Prostate gland (tissue), 2 donors: ENCODE results near the gene LITAF. TPM values are rescaled to one million over a fixed set of nuclear protein-coding genes. Genes with fewer than 3 reads are reported as not detected.

ENCODE experiments used
- DNase-seq: peaks from one replicate; pipeline ENCODE4 v3.0.0-alpha.2; 2019; ENCODE audit warnings: low spot score
- H3K27ac ChIP-seq, 2 donors: fragments of 200-600 bp; sonication (generic); 2 replicates each; pipeline ENCODE4 v1.5.1; 2017 to 2019
- H3K27me3 ChIP-seq: fragments of 200-600 bp; sonication (generic); replicated peaks from 2 replicates; pipeline ENCODE4 v1.5.1; 2019; ENCODE audit not compliant: insufficient read depth
- H3K36me3 ChIP-seq, 2 donors: fragments of 200-600 bp; sonication (generic); 1 replicate in 1 of 2; 2 replicates in 1 of 2; pipeline versions ENCODE4 v1.5.1 to v1.8.1; 2017 to 2019
- H3K4me1 ChIP-seq: fragments of 200-600 bp; sonication (generic); replicated peaks from 2 replicates; pipeline ENCODE4 v1.5.1; 2019
- H3K4me3 ChIP-seq, 2 donors: fragments of 200-600 bp; sonication (generic); 2 replicates each; pipeline ENCODE4 v1.5.1; 2017 to 2019
- H3K9me3 ChIP-seq: fragments of 200-600 bp; sonication (generic); 2 replicates; pipeline ENCODE4 v1.5.1; 2017
- POLR2A ChIP-seq: fragments of 450-650 bp; IDR thresholded peaks from one replicate; pipeline ENCODE4 v1.6.1; 2016; ENCODE audit warnings: antibody characterized with exemption, mild to moderate bottlenecking
- POLR2AphosphoS5 ChIP-seq: sonication (generic); formaldehyde crosslinking; IDR thresholded peaks from one replicate; pipeline ENCODE4 v1.6.1; 2017; ENCODE audit warnings: antibody characterized with exemption
- WGBS: methylation state at CpG from one replicate; pipeline ENCODE4 v1.1.5; 2018; 5-methylcytosine and 5-hydroxymethylcytosine counted together
- intact Hi-C: fragments of 100-400 bp; cut with DNase I; formaldehyde crosslinking; loops from one replicate; pipeline ENCODE4 v1.14.2; 2022
- total RNA-seq, 2 donors: library from RNA; depleted of rRNA; stranded (reverse); fragments of >200 nt; gene quantifications; one replicate each; pipeline ENCODE4 v1.1.0, GENCODE V29; 2016
- TF ChIP-seq, protein P1 (sequence below), 4 experiments: fragments of 200-600 bp in 2 of 4; fragments of 450-650 bp in 2 of 4; sonication (generic) in 2 of 4; IDR thresholded peaks; 1 replicate in 3 of 4; 2 replicates in 1 of 4; pipeline ENCODE4 v1.5.1; 2016 to 2019; ENCODE audit warnings: antibody characterized with exemption in 4 of 4, mild to moderate bottlenecking in 2 of 4, moderate library complexity in 2 of 4

The LITAF gene
- total RNA-seq, 2 donors from 2014 or later: 92.5 to 137 TPM

- no peaks in the 10 kb centered on the region for H3K4me1 ChIP-seq
- H3K27ac ChIP-seq: no peak overlapping the region
- no peaks in the 10 kb centered on the region for H3K9me3 ChIP-seq
- TF ChIP-seq POLR2A (no peak), POLR2AphosphoS5 (no peak)
- TF ChIP-seq, protein P1, sequence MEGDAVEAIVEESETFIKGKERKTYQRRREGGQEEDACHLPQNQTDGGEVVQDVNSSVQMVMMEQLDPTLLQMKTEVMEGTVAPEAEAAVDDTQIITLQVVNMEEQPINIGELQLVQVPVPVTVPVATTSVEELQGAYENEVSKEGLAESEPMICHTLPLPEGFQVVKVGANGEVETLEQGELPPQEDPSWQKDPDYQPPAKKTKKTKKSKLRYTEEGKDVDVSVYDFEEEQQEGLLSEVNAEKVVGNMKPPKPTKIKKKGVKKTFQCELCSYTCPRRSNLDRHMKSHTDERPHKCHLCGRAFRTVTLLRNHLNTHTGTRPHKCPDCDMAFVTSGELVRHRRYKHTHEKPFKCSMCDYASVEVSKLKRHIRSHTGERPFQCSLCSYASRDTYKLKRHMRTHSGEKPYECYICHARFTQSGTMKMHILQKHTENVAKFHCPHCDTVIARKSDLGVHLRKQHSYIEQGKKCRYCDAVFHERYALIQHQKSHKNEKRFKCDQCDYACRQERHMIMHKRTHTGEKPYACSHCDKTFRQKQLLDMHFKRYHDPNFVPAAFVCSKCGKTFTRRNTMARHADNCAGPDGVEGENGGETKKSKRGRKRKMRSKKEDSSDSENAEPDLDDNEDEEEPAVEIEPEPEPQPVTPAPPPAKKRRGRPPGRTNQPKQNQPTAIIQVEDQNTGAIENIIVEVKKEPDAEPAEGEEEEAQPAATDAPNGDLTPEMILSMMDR (IDR thresholded peaks at IDR 0.05): no peak
- intact Hi-C loops: no loop called here
- no peak for DNase-seq
- no peaks in the 10 kb centered on the region for H3K27me3 ChIP-seq
- H3K4me3 ChIP-seq: no peak overlapping the region
- H3K36me3 ChIP-seq: no peaks in the 10 kb centered on the region
- WGBS: 88% methylated on average over 4 of the region's 4 CpGs
Observed at GRCh38 chr16:11529285-11529684, 57.4 kb downstream of the LITAF start.

- Histone ChIP-seq H3K4me3 (no peak overlapping the region), H3K4me1 (no peaks in the 10 kb centered on the region), H3K27ac (no peak overlapping the region), H3K9me3 (no peaks in the 10 kb centered on the region), H3K36me3 (no peaks in the 10 kb centered on the region), H3K27me3 (no peaks in the 10 kb centered on the region)
- intact Hi-C loops: no loop called here
- no peak for DNase-seq
- TF ChIP-seq, protein P1 (IDR thresholded peaks at IDR 0.05): no peak
- no peak for TF ChIP-seq POLR2A
- no peak for TF ChIP-seq POLR2AphosphoS5
- 94% methylated on average over 11 of the region's 11 CpGs for WGBS
Observed at GRCh38 chr16:11528053-11528452, 58.7 kb downstream of the LITAF start.

DNA sequence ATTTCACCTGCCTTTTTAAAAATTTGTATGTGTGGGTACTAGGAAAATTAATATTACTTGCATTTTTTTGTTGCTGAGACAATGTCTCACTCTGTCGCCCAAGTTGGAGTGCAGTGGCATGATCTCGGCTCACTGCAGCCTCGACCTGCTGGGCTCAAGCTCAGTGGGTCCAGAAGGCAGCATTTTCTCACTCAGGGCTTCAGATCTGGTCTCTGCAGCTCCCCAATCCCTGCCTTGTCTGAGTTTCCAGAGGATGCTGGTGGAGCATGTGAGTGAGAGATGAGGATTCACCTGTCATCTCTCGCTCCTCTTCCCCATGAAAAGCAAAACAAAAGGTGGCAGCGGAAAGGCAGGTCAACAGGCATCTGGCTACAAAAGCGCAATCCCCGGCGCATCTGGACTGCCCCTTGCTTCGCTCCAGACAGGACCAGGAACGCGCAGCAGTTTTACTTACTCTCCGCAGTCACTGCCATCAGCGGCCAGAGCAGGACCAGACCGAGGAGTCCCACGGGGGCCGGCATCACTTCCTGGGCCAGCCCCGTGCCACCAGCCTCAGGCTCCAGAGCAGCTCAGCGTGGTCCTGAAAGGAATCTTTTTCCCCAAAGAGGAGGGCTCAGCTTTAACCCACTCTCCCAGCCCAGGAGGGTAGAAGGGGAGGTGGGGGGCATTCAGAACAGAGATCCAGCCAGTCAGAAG is 59.9 kb downstream of the LITAF start:
- WGBS: 32% methylated on average over 8 of the region's 18 CpGs
- intact Hi-C loops: no loop called here
- Histone ChIP-seq H3K4me1 (no peaks in the 10 kb centered on the region), H3K4me3 (no peak overlapping the region), H3K36me3 (no peaks in the 10 kb centered on the region), H3K9me3 (no peaks in the 10 kb centered on the region), H3K27ac (no peak overlapping the region), H3K27me3 (no peaks in the 10 kb centered on the region)
- no peak for DNase-seq
- TF ChIP-seq POLR2AphosphoS5: no peak
- no peak for TF ChIP-seq POLR2A
- TF ChIP-seq, protein P1 (IDR thresholded peaks at IDR 0.05): no peak

GRCh38 chr16:11524098-11524760 is 62.5 kb downstream of the LITAF start:
- Histone ChIP-seq H3K9me3 (no peaks in the 10 kb centered on the region), H3K27ac (no peak overlapping the region), H3K36me3 (no peaks in the 10 kb centered on the region), H3K4me1 (no peaks in the 10 kb centered on the region), H3K4me3 (no peak overlapping the region), H3K27me3 (no peaks in the 10 kb centered on the region)
- DNase-seq: no peak
- intact Hi-C loops: no loop called here
- 93% methylated on average over 5 of the region's 6 CpGs for WGBS
- TF ChIP-seq POLR2AphosphoS5 (no peak), POLR2A (no peak)
- TF ChIP-seq, protein P1 (IDR thresholded peaks at IDR 0.05): no peak

GRCh38 chr16:11521055-11521454 is 65.7 kb downstream of the LITAF start:
- no peaks in the 10 kb centered on the region for H3K9me3 ChIP-seq
- TF ChIP-seq POLR2AphosphoS5 (no peak), POLR2A (no peak)
- TF ChIP-seq, protein P1 (IDR thresholded peaks at IDR 0.05): no peak
- no peak overlapping the region for H3K4me3 ChIP-seq
- intact Hi-C loops: no loop called here
- no peak for DNase-seq
- H3K27me3 ChIP-seq: no peaks in the 10 kb centered on the region
- no peak overlapping the region for H3K27ac ChIP-seq
- no peaks in the 10 kb centered on the region for H3K4me1 ChIP-seq
- WGBS: 97% methylated on average over 1 of the region's 1 CpG
- H3K36me3 ChIP-seq: no peaks in the 10 kb centered on the region
